Gastroesophageal sphincter (tissue), 4 donors: Measurements from ENCODE around the gene HLA-DPA1. TPM values are rescaled to one million over a fixed set of nuclear protein-coding genes. Genes with fewer than 3 reads are reported as not detected.

ENCODE experiments used
- ATAC-seq: fragments of 150-250 bp; one replicate; pipeline ENCODE4 v1.9.1; 2016; ENCODE audit warnings: mild to moderate bottlenecking, moderate library complexity
- H3K27ac ChIP-seq, 4 donors: fragments of 200-600 bp; sonication (generic) in 3 of 4; 1 replicate in 3 of 4; 2 replicates in 1 of 4; pipeline ENCODE4 v1.5.1; 2016 to 2019
- H3K27me3 ChIP-seq: fragments of 200-600 bp; sonication (generic); one replicate; pipeline ENCODE4 v1.5.1; 2019
- H3K36me3 ChIP-seq, 2 donors: fragments of 200-600 bp; sonication (generic); one replicate each; pipeline ENCODE4 v1.5.1; 2019; ENCODE audit warnings: control low read depth in 1 of 2
- H3K4me1 ChIP-seq, 3 donors: fragments of 200-600 bp; sonication (generic); 1 replicate in 2 of 3; 2 replicates in 1 of 3; pipeline ENCODE4 v1.5.1; 2016 to 2019; ENCODE audit warnings: control low read depth in 2 of 3
- H3K4me3 ChIP-seq, 2 donors: fragments of 200-600 bp; sonication (generic); one replicate each; pipeline ENCODE4 v1.5.1; 2019; ENCODE audit warnings: mild to moderate bottlenecking in 1 of 2, moderate library complexity in 1 of 2
- H3K9me3 ChIP-seq, 3 donors: fragments of 200-600 bp; sonication (generic); one replicate each; pipeline ENCODE4 v1.5.1; 2017 to 2019; ENCODE audit warnings: control low read depth in 2 of 3
- CTCF ChIP-seq, 4 experiments: fragments of 200-600 bp in 2 of 4; fragments of 450-650 bp in 2 of 4; sonication (generic) in 1 of 4; IDR thresholded peaks; one replicate each; pipeline ENCODE4 v1.5.1; 2017 to 2019; ENCODE audit warnings: antibody characterized with exemption in 4 of 4, mild to moderate bottlenecking in 2 of 4, moderate library complexity in 2 of 4
- EP300 ChIP-seq: sonication (generic); formaldehyde crosslinking; IDR thresholded peaks from one replicate; pipeline ENCODE4 v1.6.1; 2017; ENCODE audit warnings: antibody characterized with exemption, mild to moderate bottlenecking
- POLR2A ChIP-seq, 2 donors: fragments of 450-650 bp; IDR thresholded peaks; one replicate each; pipeline ENCODE4 v1.6.1; 2017; ENCODE audit warnings: antibody characterized with exemption in 2 of 2, mild to moderate bottlenecking in 2 of 2, moderate library complexity in 1 of 2
- POLR2AphosphoS5 ChIP-seq: sonication (generic); formaldehyde crosslinking; IDR thresholded peaks from one replicate; pipeline ENCODE4 v1.6.1; 2017; ENCODE audit warnings: antibody characterized with exemption
- WGBS, 2 donors: methylation state at CpG; one replicate each; pipeline ENCODE4 v1.1.5; 2018; ENCODE audit warnings: low coverage in 1 of 2; 5-methylcytosine and 5-hydroxymethylcytosine counted together
- total RNA-seq, 4 donors: library from RNA; depleted of rRNA; stranded (reverse); fragments of >200 nt; gene quantifications; one replicate each; pipeline ENCODE4 v1.1.0, GENCODE V29; 2016

HLA-DPA1 gene
- total RNA-seq, 4 donors from 2014 or later, result 20.2 to 125 (median 45.4) TPM

- no peak overlapping the region for H3K27ac ChIP-seq
- no peaks in the 10 kb centered on the region for H3K9me3 ChIP-seq
- ATAC-seq, result no peak
- H3K4me3 ChIP-seq, result no peak overlapping the region
- H3K36me3 ChIP-seq, result no peaks in the 10 kb centered on the region
- TF ChIP-seq POLR2A (IDR thresholded peaks at IDR 0.05) (no peak), CTCF (IDR thresholded peaks at IDR 0.05) (no peak), POLR2AphosphoS5 (no peak), EP300 (no peak)
- WGBS, 2 donors, result 48 to 55% methylated on average over 2 of the region's 2 CpGs
- peaks cover 77% of the 10 kb centered on the region for H3K27me3 ChIP-seq
- H3K4me1 ChIP-seq, result no peaks in the 10 kb centered on the region
Observed at GRCh38 chr6:33108307-33108706, 34.9 kb upstream of the HLA-DPA1 start.

- TF ChIP-seq CTCF (IDR thresholded peaks at IDR 0.05) (no peak), EP300 (no peak)
Observed at GRCh38 chr6:33107641-33108040, 34.2 kb upstream of the HLA-DPA1 start.

GRCh38 chr6:33105916-33106871 lies 32.7 kb upstream of the HLA-DPA1 start:
- no peak for ATAC-seq
- H3K36me3 ChIP-seq, result no peaks in the 10 kb centered on the region
- TF ChIP-seq EP300 (no peak), CTCF (IDR thresholded peaks at IDR 0.05) (no peak)
- H3K4me3 ChIP-seq, result no peak overlapping the region
- peaks cover 62% of the 10 kb centered on the region for H3K27me3 ChIP-seq
- no peak overlapping the region for H3K27ac ChIP-seq
- WGBS, 2 donors, result 49 to 60% methylated on average over 3 to 7 of the region's 9 CpGs
- peaks cover 0 to 8% (median 0%) of the 10 kb centered on the region in 3 donors for H3K9me3 ChIP-seq
- no peaks in the 10 kb centered on the region for H3K4me1 ChIP-seq

More at GRCh38 chr6:33107641-33108040, 34.2 kb upstream of the HLA-DPA1 start:
- H3K27me3 ChIP-seq, result peaks cover 72% of the 10 kb centered on the region
- H3K4me3 ChIP-seq, result no peak overlapping the region
- no peak overlapping the region for H3K27ac ChIP-seq
- no peaks in the 10 kb centered on the region for H3K9me3 ChIP-seq
- ATAC-seq, result no peak
- no peaks in the 10 kb centered on the region for H3K4me1 ChIP-seq
- H3K36me3 ChIP-seq, result no peaks in the 10 kb centered on the region
- 73% methylated on average over 2 of the region's 2 CpGs; no CpG with 5 or more reads in 1 of the 2 donors for WGBS, 2 donors

GRCh38 chr6:33105386-33105785 lies 31.9 kb upstream of the HLA-DPA1 start:
- TF ChIP-seq CTCF (IDR thresholded peaks at IDR 0.05) (no peak), POLR2AphosphoS5 (no peak), POLR2A (IDR thresholded peaks at IDR 0.05) (no peak), EP300 (no peak)
- Histone ChIP-seq H3K4me1 (no peaks in the 10 kb centered on the region), H3K27ac (no peak overlapping the region), H3K36me3 (no peaks in the 10 kb centered on the region), H3K27me3 (peaks cover 60% of the 10 kb centered on the region), H3K9me3 (peaks cover 0 to 16% (median 0%) of the 10 kb centered on the region in 3 donors), H3K4me3 (no peak overlapping the region)
- no peak for ATAC-seq
- 67 to 95% methylated on average over 3 of the region's 3 CpGs for WGBS, 2 donors

GRCh38 chr6:33104887-33105286 lies 31.4 kb upstream of the HLA-DPA1 start:
- no peaks in the 10 kb centered on the region for H3K36me3 ChIP-seq

More at GRCh38 chr6:33104887-33105286, 31.4 kb upstream of the HLA-DPA1 start:
- no peaks in the 10 kb centered on the region for H3K4me1 ChIP-seq
- H3K9me3 ChIP-seq, result peaks cover 0 to 21% (median 0%) of the 10 kb centered on the region in 3 donors
- ATAC-seq, result no peak
- no peak overlapping the region for H3K27ac ChIP-seq
- peaks cover 55% of the 10 kb centered on the region for H3K27me3 ChIP-seq
- no peak overlapping the region for H3K4me3 ChIP-seq
- TF ChIP-seq POLR2AphosphoS5 (no peak), CTCF (IDR thresholded peaks at IDR 0.05) (no peak), POLR2A (IDR thresholded peaks at IDR 0.05) (no peak), EP300 (no peak)
- 86 to 92% methylated on average over 1 of the region's 1 CpG for WGBS, 2 donors
